ENCODE measurements around the gene CCDC38.

DNA sequence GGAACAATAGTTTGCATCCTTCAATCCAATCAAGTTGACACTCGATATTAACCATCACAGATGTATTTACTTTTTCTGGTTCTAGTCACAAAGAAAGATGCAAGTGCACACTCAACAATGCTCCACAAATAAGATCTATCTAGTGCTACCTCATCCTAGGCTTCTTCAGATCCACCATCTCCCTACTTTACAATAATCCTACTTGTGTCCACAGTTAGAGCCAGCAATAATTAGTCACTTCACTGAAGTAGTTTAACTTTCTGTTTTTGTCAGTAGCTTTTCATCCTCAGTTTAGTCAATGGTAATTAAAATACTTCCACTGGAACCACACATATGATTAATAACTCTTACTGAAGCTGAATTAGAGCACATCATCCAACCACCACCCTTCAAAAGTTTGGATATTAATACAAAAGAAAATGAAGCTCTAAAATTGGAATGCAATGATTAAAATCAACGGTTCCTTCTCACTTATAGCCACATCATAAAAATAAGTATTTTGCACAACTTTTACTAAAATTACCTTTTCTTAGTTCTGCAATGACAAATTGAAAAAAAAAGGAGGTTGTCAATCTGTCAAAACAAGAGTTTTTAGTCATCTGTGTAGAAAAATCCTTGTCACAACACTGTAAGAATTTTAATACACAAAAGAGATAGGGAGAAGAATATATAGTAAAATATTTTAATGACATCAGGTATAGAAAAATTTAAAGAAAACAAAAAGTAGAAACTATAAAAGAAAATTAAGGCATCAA is 111.9 kb downstream of the CCDC38 start:
- TF ChIP-seq, protein P1, sequence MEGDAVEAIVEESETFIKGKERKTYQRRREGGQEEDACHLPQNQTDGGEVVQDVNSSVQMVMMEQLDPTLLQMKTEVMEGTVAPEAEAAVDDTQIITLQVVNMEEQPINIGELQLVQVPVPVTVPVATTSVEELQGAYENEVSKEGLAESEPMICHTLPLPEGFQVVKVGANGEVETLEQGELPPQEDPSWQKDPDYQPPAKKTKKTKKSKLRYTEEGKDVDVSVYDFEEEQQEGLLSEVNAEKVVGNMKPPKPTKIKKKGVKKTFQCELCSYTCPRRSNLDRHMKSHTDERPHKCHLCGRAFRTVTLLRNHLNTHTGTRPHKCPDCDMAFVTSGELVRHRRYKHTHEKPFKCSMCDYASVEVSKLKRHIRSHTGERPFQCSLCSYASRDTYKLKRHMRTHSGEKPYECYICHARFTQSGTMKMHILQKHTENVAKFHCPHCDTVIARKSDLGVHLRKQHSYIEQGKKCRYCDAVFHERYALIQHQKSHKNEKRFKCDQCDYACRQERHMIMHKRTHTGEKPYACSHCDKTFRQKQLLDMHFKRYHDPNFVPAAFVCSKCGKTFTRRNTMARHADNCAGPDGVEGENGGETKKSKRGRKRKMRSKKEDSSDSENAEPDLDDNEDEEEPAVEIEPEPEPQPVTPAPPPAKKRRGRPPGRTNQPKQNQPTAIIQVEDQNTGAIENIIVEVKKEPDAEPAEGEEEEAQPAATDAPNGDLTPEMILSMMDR (IDR thresholded peaks at IDR 0.05): no peak
- TF ChIP-seq POLR2AphosphoS5 (IDR thresholded peaks at IDR 0.05): no peak
- no peak for TF ChIP-seq POLR2A (IDR thresholded peaks at IDR 0.05; ENCODE audit: low read depth)
